ENCODE measurements around the gene CCAR1.
A peak's percentile ranks its signal among the peaks of the same experiment; 100 is the strongest.
"Not testable (repeated sequence)": the region's sequence is repeated elsewhere in the genome, so short reads cannot be mapped to it uniquely, and the experiment has no call there.

CCAR1 gene

GRCh38 chr10:68720793-68721672, at the start of gene CCAR1:
Gene CCAR1, plus strand, starts transcription at chr10:68721239. Its CDS starts 1,266 bp downstream, at chr10:68722505.
- peak; percentile 92 to 95 for DNase-seq (ENCODE audit: low read depth in 2 of 2)

DNA sequence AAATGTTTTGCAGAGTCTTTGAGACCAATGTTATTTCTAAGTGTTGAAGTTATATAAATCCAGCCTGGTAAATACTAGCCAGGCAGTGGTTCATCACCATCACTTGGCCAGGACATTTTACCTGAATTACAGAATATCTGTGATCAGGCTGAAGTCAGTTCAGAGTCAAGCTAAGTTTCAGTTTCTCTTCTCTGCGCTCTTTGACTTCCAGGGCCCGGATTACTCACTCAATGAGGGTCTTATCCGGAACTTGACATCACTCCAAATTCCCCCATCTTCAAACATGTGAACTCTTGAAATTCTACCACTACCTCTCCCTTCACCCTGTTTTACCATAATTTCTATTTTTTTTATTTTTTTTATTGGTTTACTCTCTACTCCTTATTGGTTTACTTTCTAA, 36.6 kb upstream of the CCAR1 start:
- no peak for DNase-seq (ENCODE audit: low read depth in 2 of 2)

DNA sequence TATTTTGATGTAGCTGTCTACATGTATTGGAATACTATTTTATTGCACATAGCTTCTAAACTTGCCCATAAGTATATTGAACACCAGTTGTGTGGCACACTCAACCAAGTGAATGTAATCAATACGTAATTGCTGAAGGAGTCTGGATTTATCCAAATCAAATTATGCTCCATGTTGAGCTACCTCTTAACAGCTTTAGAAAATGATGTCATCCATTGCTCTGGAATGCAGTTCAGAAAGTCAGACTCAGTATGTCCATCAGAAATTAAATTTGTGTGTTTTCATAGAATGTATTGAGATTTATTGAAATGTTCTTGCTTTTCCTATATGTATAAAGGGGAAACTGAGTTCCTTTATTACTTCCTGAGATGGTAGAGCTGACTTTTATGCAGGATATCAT, 25.0 kb upstream of the CCAR1 start:
- DNase-seq (ENCODE audit: low read depth in 2 of 2): no peak

- no peak for DNase-seq (ENCODE audit: low read depth in 2 of 2)
These were observed 23.9 kb upstream of the CCAR1 start for GRCh38 chr10:68697106-68697505.

GRCh38 chr10:68700197-68700596, 20.8 kb upstream of the CCAR1 start:
- DNase-seq (ENCODE audit: low read depth in 2 of 2): no peak

GRCh38 chr10:68705548-68705947, 15.5 kb upstream of the CCAR1 start:
- no peak for DNase-seq (ENCODE audit: low read depth in 2 of 2)

- DNase-seq (ENCODE audit: low read depth in 2 of 2): not testable (repeated sequence)
These were observed 12.1 kb upstream of the CCAR1 start for GRCh38 chr10:68708987-68709386.

DNA sequence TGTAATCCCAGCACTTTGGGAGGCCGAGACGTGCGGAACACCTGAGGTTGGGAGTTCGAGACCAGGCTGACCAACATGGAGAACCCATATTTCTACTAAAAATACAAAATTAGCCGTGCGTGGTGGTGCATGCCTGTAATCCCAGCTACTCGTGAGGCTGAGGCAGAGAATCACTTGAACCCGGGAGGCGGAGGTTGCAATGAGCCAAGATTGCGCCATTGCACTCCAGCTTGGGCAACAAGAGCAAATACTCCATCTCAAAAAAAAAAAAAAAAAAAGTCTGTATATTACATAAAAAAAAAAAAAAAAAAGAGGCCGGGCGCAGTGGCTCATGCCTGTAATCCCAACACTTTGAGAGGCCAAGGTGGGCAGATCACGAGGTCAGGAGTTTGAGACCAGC, 8.0 kb upstream of the CCAR1 start:
- not testable (repeated sequence) for DNase-seq (ENCODE audit: low read depth in 2 of 2)

DNA sequence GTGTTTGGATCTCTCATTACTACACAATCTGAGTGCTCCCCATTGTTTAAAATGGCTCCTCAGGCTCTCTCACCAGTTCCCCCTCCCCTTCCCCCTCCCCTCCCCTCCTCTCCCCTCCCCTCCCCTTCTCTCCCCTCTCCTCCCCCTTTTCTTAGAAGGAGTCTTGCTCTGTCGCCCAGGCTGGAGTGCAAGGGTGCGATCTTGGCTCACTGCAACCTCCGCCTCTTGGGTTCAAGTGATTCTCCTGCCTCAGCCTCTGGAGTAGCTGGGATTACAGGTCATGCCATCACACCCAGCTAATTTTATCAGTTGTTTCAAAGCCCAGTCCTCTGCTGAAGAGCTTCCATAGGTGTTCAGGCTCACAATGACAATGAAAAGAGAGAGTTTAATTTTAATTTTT, 3.6 kb upstream of the CCAR1 start:
- no peak for DNase-seq (ENCODE audit: low read depth in 2 of 2)

GRCh38 chr10:68721673-68722335, 765 bp downstream of the CCAR1 start:
- no peak for DNase-seq (ENCODE audit: low read depth in 2 of 2)

GRCh38 chr10:68725016-68725415, 4.0 kb downstream of the CCAR1 start:
- no peak for DNase-seq (ENCODE audit: low read depth in 2 of 2)

GRCh38 chr10:68727146-68727545, 6.1 kb downstream of the CCAR1 start:
- no peak for DNase-seq (ENCODE audit: low read depth in 2 of 2)

DNA sequence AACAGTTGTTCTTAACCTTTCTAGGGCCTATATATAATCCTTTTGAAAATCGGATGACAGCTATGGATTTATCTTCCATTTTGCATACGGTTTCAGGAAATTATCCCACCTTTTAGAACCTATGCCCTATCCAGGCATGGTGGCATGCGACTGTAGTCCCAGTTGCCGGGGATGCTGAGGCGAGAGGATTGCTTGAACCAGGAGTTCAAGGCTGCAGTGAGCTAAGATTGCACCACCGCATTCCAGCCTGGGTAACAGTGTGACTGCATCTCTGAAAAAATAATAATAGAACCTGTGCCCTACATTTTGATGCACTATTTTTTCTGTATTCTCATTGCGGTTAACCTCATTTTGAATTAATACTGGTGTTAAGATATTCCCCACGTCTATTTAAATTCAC, 11.6 kb downstream of the CCAR1 start:
- DNase-seq (ENCODE audit: low read depth in 2 of 2): no peak

GRCh38 chr10:68734349-68734748, 13.3 kb downstream of the CCAR1 start:
- no peak for DNase-seq (ENCODE audit: low read depth in 2 of 2)

DNA sequence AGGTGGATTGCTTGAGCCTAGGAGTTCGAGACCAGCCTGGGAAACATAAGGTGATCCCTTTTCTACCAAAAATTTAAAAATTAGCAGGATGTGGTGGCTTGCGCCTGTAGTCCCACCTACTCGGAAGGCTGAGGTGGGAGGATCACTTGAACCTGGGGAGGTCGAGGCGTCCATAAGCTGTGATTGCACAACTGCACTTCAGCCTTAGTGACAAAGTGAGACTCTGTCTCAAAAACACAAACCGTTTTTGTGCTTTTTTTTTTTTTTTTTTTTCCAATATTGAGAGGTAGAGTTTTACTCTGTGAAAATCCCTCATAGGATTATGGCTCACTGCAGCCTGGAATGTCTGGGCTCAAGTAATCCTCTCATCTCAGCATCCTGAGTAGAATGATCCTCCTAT, 14.1 kb downstream of the CCAR1 start:
- no peak for DNase-seq (ENCODE audit: low read depth in 2 of 2)

DNA sequence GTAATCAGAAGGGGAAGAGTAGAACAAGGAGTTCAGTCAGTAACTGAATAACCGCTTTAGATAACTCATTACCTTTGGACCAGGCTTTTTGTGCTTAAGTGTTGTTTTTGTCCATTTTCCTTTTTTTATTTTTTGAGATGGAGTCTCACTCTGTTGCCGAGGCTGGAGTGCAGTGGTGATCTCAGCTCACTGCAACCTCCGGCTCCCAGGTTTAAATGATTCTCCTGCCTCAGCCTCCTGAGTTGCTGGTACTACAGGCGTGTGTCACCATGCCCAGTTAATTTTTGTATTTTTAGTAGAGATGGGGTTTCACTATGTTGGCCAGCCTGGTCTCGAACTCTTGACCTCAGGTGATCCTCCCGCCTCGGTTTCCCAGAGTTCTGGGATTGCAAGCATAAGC, 14.7 kb downstream of the CCAR1 start:
- not testable (repeated sequence) for DNase-seq (ENCODE audit: low read depth in 2 of 2)

- DNase-seq (ENCODE audit: low read depth in 2 of 2): not testable (repeated sequence)
These were observed 19.6 kb downstream of the CCAR1 start for GRCh38 chr10:68740676-68741075.

GRCh38 chr10:68742397-68742796, 21.4 kb downstream of the CCAR1 start:
- DNase-seq (ENCODE audit: low read depth in 2 of 2): no peak

GRCh38 chr10:68752711-68753350, 31.8 kb downstream of the CCAR1 start:
- no peak for DNase-seq (ENCODE audit: low read depth in 2 of 2)

GRCh38 chr10:68756246-68756645, 35.2 kb downstream of the CCAR1 start:
- DNase-seq (ENCODE audit: low read depth in 2 of 2): no peak

DNA sequence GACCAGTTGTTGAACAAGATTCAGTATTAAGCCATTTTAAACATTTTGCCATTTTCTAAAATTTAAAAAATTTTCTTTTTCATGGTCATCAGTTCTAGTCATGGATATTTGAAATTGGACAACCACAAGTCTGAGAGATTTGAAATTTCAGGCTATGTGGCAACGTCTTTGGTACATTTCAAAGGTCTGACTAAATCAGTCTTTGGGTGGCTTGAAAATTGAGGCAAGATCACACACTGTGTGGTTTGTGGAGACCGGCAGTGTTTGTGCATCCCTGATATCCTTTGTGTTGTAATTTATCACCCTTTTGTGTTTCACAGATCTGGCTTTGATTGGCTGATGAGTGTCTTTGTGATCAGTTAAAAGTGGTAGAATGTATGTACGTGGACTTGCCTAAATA, 35.7 kb downstream of the CCAR1 start:
- DNase-seq (ENCODE audit: low read depth in 2 of 2): no peak

DNA sequence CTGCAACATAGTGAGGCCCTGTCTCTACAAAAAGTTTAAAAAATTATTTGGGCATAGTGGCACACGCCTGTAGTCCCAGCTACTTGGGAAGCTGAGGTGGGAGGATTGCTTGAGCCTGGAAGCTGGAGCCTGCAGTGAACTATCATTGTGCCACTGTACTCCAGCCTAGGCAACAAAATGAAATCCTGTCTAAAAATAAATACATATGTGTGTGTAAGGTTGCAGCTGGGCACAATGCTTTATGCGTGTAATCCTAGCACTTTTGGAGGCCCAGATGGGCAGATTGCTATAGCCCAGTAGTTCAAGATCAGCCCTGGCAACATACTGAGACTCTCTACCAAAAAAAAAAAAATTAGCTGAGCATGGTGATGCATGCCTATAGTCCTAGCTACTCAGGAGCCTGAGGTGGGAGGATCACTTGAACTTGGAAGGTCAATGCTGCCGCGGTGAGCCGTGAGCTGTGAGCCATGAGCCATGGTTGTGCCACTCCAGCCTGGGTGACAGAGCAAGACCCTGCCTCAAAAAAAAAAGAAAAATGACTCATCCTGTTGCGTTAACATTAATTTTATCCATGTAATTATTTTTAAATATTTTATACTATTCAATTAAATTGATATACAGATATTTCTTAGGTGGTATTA, 38.3 kb downstream of the CCAR1 start:
- DNase-seq (ENCODE audit: low read depth in 2 of 2): no peak

All from stimulated activated CD4-positive, alpha-beta T cell treated with anti-CD3 and anti-CD28 coated beads, Interleukin-1b, Interleukin-23, amount 100 ng/mL, for 1 hour (primary cell).